GM10248 (cell line): ENCODE data around the gene CLEC4A.
"Not testable (repeated sequence)": the region's sequence is repeated elsewhere in the genome, so short reads cannot be mapped to it uniquely, and the experiment has no call there.

Source experiments
- CTCF ChIA-PET: fragments of 300-600 bp; sonication (Branson Sonifier 250); formaldehyde crosslinking; extraction: SDS; loops from one replicate; lab custom pipeline; 2021; ENCODE audit warnings: antibody characterized with exemption; lab: Yijun Ruan, JAX
- POLR2A ChIA-PET: fragments of 350-650 bp; sonication (Branson Sonifier 250); formaldehyde crosslinking; extraction: SDS; loops from one replicate; lab custom pipeline; 2020; ENCODE audit warnings: antibody characterized with exemption; lab: Yijun Ruan, JAX
- DNase-seq: peaks from one replicate; pipeline ENCODE4 v3.0.0; 2012; ENCODE audit errors: extremely low spot score
- CTCF ChIP-seq: IDR thresholded peaks from 2 replicates; pipeline ENCODE4 v1.5.1; 2012; ENCODE audit warnings: mild to moderate bottlenecking, low read depth; ENCODE audit errors: extremely low read depth, missing control alignments, control extremely low read depth

The CLEC4A gene

GRCh38 chr12:8154526-8154925, 31.1 kb downstream of the CLEC4A start:
- POLR2A ChIA-PET, result no interaction called here
- TF ChIP-seq CTCF, result no peak
- DNase-seq, result no peak
- CTCF ChIA-PET, result interaction anchor here (1.1 kb wide), 1 partner anchor 9 kb away, joined by 4 read pairs; no protein-coding TSS in a partner anchor

- CTCF ChIA-PET, result no interaction called here
- TF ChIP-seq CTCF, result no peak
- POLR2A ChIA-PET, result no interaction called here
- DNase-seq, result no peak
These were observed 33.0 kb downstream of the CLEC4A start for GRCh38 chr12:8156416-8156815.

- DNase-seq, result no peak
- TF ChIP-seq CTCF, result no peak
- ChIA-PET POLR2A (no interaction called here), CTCF (no interaction called here)
These were observed 33.4 kb downstream of the CLEC4A start, which contains the start of gene ZNF705A for GRCh38 chr12:8156845-8157244. ZNF705A (plus strand) TSS chr12:8157015; CDS start chr12:8172626, 15,611 bp downstream.

GRCh38 chr12:8157484-8158198, 34.2 kb downstream of the CLEC4A start:
- no peak for DNase-seq
- ChIA-PET CTCF (no interaction called here), POLR2A (no interaction called here)
- TF ChIP-seq CTCF, result no peak

GRCh38 chr12:8172911-8173310, 49.5 kb downstream of the CLEC4A start:
- CTCF ChIA-PET, POLR2A ChIA-PET, DNase-seq: not testable (repeated sequence)

GRCh38 chr12:8179989-8180585, 56.7 kb downstream of the CLEC4A start:
- TF ChIP-seq CTCF, result peak; percentile 64
- CTCF ChIA-PET, POLR2A ChIA-PET: not testable (repeated sequence)
- DNase-seq, result peak; percentile 75

GRCh38 chr12:8181271-8181670, 57.9 kb downstream of the CLEC4A start:
- POLR2A ChIA-PET, DNase-seq, CTCF ChIA-PET: not testable (repeated sequence)

- DNase-seq, POLR2A ChIA-PET, CTCF ChIA-PET: not testable (repeated sequence)
These were observed 59.5 kb downstream of the CLEC4A start for GRCh38 chr12:8182923-8183322.

GRCh38 chr12:8183346-8183745, 59.9 kb downstream of the CLEC4A start:
- CTCF ChIA-PET, DNase-seq, POLR2A ChIA-PET: not testable (repeated sequence)

- DNase-seq, CTCF ChIA-PET, POLR2A ChIA-PET: not testable (repeated sequence)
These were observed 60.8 kb downstream of the CLEC4A start for GRCh38 chr12:8184206-8184605.

GRCh38 chr12:8188088-8188487, 64.7 kb downstream of the CLEC4A start:
- CTCF ChIA-PET, DNase-seq, POLR2A ChIA-PET: not testable (repeated sequence)
